Uterus (tissue), 2 donors: Measurements from ENCODE around the gene SEC22A.

Source experiments
- POLR2A ChIP-seq, 2 donors: fragments of 450-650 bp; IDR thresholded peaks; one replicate each; pipeline ENCODE4 v1.6.1; 2016; ENCODE audit warnings: antibody characterized with exemption in 2 of 2, mild to moderate bottlenecking in 1 of 2, moderate library complexity in 1 of 2
- TF ChIP-seq, protein P1 (sequence below), 4 experiments: fragments of 200-600 bp in 2 of 4; fragments of 450-650 bp in 2 of 4; sonication (generic) in 2 of 4; IDR thresholded peaks; one replicate each; pipeline ENCODE4 v1.5.1; 2016 to 2019; ENCODE audit warnings: antibody characterized with exemption in 4 of 4, mild to moderate bottlenecking in 2 of 4, moderate library complexity in 1 of 4

DNA sequence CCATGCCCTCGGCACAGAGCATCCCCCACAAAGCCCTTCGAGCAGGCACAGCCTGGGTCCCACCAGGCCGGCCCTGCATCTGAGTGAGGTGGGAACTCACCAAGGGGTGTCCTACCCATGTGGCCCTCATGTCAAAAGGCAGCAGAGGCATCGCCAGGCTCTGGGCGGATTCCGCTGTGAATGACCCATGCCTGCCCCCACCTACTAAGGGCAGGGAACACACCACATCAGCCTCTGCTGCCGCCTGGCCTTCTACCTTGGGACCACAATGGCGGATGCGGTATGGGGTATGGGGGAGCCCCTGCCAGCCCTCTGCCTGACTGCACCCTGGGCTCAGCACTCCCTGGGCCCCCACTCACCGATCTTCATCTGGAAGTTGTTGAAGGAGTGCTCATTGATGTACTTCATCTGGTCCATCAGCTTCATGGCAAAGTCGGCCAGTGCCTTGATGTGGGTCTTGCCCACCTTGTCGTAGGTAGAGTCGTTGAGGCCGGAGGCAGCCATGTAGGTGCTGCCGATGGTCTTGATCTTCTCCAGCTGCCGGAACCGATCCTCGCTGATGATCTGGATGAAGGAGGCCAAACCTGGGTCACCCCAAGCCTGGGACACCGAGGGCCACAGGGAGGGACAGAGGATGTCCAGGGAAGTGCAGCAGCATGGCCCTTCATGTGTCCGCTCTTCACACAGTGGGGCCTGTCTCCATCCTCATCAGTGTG is 87.8 kb downstream of the SEC22A start:
- TF ChIP-seq POLR2A (IDR thresholded peaks at IDR 0.05) = no peak
- TF ChIP-seq, protein P1, sequence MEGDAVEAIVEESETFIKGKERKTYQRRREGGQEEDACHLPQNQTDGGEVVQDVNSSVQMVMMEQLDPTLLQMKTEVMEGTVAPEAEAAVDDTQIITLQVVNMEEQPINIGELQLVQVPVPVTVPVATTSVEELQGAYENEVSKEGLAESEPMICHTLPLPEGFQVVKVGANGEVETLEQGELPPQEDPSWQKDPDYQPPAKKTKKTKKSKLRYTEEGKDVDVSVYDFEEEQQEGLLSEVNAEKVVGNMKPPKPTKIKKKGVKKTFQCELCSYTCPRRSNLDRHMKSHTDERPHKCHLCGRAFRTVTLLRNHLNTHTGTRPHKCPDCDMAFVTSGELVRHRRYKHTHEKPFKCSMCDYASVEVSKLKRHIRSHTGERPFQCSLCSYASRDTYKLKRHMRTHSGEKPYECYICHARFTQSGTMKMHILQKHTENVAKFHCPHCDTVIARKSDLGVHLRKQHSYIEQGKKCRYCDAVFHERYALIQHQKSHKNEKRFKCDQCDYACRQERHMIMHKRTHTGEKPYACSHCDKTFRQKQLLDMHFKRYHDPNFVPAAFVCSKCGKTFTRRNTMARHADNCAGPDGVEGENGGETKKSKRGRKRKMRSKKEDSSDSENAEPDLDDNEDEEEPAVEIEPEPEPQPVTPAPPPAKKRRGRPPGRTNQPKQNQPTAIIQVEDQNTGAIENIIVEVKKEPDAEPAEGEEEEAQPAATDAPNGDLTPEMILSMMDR (IDR thresholded peaks at IDR 0.05) = no peak
